ENCODE data around the gene SLC8A1. TPM values are rescaled to one million over a fixed set of nuclear protein-coding genes. Genes with fewer than 3 reads are reported as not detected.

SLC8A1 gene
- total RNA-seq, 1 experiment from 2014 or later: 1.7 TPM

DNA sequence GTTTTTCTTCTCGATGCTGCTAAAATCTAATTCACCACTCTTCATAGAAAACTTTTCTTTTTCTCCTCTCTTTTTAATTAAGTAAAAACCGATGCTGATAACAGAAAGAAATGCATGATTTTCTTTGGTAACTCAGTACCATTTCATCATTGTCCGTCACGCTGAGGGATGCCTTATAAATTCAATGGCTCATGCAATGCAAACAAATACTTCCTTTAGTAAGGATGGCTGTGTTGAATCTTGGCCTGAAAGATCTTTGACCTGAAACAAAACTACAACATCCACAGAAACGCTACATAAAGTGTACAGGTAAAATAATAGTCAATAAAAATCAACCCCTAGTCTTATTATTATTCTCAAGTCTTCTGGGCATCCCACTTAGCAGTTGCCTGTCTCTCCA, 261.4 kb downstream of the SLC8A1 start:
- Histone ChIP-seq H3K4me3 (ENCODE audit: insufficient read depth, low read depth, low read length) (no peak overlapping the region), H3K27me3 (ENCODE audit: control insufficient read depth, insufficient read depth, low read length) (no peaks in the 10 kb centered on the region), H3K36me3 (replicated peaks; ENCODE audit: control insufficient read depth, insufficient read depth, low read length) (no peaks in the 10 kb centered on the region)
- no peak for DNase-seq

DNA sequence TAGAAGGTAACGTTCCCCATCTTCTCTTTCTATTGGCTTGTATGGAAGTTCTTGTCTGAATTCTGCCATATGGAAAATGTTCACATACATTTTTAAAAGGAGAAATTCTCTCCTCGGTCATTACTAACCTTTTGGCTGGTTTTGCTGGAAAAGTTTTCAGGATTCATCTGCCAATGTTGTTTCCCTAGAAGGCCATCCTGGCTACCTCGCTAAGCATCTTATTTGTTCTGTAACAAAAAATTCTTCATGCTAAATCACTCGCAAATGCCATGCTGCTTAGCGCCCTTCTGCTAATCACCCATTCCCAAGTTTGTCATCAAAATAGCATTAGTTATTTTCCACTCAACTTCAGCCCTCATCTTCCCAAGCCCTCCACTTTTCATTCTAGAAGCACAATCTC, 262.0 kb downstream of the SLC8A1 start:
- Histone ChIP-seq H3K36me3 (replicated peaks; ENCODE audit: control insufficient read depth, insufficient read depth, low read length) (no peaks in the 10 kb centered on the region), H3K27me3 (ENCODE audit: control insufficient read depth, insufficient read depth, low read length) (no peaks in the 10 kb centered on the region), H3K4me3 (ENCODE audit: insufficient read depth, low read depth, low read length) (no peak overlapping the region)
- DNase-seq: no peak

DNA sequence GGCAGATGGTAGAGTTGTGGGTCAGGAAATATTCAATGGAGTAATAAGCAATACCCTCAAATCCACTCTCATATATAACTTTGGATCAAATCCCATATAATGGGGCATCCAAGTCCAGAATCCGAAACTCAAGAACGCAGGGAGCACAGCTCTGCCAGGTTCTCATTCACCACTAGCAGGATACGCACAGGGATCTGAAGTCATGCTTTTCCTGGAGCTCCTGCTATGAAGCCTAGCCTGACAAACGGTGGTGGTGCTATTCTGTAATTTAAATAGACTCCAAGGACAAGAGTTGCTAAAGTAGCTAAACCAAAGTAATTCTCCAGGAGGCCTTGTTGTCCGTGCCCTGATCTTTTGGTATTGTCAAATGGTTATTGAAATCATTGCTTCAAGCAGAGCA, 264.8 kb downstream of the SLC8A1 start:
- peak; percentile 1 for DNase-seq

DNA sequence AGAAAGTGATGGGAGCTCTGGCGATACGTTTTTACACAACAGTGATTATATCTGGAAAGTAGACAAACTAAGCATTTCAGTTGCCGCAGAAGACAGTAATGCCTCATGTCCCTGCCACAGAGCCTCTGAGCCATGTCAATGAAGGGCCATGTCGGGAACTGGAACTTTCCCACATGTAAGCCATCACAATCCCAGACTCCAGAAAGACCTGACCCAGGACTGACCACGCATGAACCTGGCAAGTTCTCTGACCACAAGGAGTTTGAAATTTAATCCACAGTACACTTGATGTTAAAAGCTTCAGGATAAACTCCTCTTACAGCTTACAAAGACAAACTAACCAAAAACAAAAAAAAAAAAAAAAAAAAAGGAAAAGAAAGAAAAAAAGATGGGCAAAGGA, 267.3 kb downstream of the SLC8A1 start:
- Histone ChIP-seq H3K36me3 (replicated peaks; ENCODE audit: control insufficient read depth, insufficient read depth, low read length) (no peaks in the 10 kb centered on the region), H3K27me3 (ENCODE audit: control insufficient read depth, insufficient read depth, low read length) (no peaks in the 10 kb centered on the region), H3K4me3 (ENCODE audit: insufficient read depth, low read depth, low read length) (no peak overlapping the region)
- no peak for DNase-seq

More for the DNA sequence above, 264.8 kb downstream of the SLC8A1 start:
- Histone ChIP-seq H3K4me3 (ENCODE audit: insufficient read depth, low read depth, low read length) (no peak overlapping the region), H3K27me3 (ENCODE audit: control insufficient read depth, insufficient read depth, low read length) (no peaks in the 10 kb centered on the region), H3K36me3 (replicated peaks; ENCODE audit: control insufficient read depth, insufficient read depth, low read length) (no peaks in the 10 kb centered on the region)

DNA sequence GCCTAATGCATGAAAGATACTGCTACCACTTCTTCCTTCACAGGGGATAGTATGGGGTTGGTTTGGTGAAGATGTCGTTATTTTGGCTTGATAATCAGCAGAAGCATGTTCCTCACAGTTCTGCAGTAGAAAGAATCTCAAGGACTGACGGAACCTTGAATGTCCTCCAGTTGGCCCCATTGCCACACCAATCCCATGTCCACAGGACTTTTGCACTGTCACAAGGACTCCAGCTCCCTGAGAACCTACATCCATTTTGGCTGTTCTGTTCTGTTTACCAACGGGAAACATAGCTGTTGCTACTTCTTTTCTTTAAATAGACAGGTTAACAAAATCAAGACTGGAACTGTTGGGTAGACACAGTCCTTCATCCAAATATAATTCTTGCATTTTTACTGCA, 270.0 kb downstream of the SLC8A1 start:
- DNase-seq: no peak
- Histone ChIP-seq H3K36me3 (replicated peaks; ENCODE audit: control insufficient read depth, insufficient read depth, low read length) (no peaks in the 10 kb centered on the region), H3K4me3 (ENCODE audit: insufficient read depth, low read depth, low read length) (no peak overlapping the region), H3K27me3 (ENCODE audit: control insufficient read depth, insufficient read depth, low read length) (no peaks in the 10 kb centered on the region)

DNA sequence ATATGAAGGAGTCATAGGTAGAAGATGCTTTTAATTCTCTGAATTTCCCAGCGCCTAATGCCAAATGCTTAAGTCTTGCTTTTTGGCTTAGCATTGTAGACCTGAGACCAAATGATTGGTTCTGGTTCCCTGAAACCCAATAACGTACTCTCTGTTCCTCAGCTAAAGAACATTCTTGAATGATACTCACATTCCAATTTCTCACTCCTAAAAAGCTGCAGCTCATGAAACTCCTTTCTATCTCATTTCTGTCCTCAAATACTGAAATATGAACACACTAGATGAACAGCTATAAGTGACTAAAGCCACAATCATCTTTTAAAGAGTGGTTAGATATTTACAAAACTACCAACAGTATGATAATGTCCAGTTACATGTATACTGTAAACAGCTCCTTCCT, 272.1 kb downstream of the SLC8A1 start:
- no peak for DNase-seq
- Histone ChIP-seq H3K4me3 (ENCODE audit: insufficient read depth, low read depth, low read length) (no peak overlapping the region), H3K36me3 (replicated peaks; ENCODE audit: control insufficient read depth, insufficient read depth, low read length) (no peaks in the 10 kb centered on the region), H3K27me3 (ENCODE audit: control insufficient read depth, insufficient read depth, low read length) (no peaks in the 10 kb centered on the region)

DNA sequence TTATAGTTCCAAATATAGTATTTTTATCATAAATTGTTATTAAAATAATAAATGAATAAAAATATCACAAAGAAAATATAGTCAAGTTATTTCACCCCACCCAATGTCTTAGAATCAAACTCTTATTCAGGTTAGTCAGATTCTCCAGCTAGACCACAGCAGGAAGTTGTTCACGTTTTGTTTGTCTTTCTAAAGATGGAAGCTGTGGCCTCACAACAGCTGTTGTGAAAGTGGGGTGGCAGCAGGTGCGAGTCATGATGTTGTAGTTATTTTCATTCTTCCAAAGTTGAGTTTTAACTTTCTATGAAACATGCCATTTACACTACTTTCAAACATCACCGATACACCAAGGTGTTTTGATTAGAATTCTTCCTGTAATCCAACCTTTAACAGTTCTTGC, 272.9 kb downstream of the SLC8A1 start:
- Histone ChIP-seq H3K36me3 (replicated peaks; ENCODE audit: control insufficient read depth, insufficient read depth, low read length) (no peaks in the 10 kb centered on the region), H3K27me3 (ENCODE audit: control insufficient read depth, insufficient read depth, low read length) (no peaks in the 10 kb centered on the region), H3K4me3 (ENCODE audit: insufficient read depth, low read depth, low read length) (no peak overlapping the region)
- no peak for DNase-seq

DNA sequence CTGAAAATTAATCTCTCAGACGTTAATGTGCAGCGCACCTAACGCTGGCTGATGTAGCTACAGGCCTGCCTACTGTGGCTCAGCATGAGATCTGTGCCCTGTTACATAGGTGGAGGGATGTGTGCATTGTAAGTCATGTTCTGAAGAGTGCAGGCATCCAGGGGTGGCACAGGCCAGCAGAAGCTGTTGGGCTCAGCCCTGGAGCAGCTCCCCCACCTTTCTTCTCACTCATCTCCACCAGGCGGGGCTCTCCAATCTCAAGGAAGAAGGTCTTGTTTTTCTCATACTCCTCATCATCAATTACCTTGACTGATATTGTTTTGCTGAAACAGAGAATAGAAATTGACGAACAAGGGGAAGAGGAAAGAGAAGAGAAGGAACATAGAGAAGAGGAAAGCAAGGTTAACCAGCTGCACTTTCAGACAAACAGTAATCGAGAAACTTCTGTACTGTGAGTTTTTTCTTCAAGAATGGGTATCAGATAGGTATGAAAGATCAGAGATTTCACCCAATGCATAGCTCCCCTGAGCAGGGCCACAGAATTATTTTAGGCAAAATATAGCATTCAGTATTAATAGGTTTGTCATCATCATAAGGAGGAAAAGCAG, 273.6 kb downstream of the SLC8A1 start:
- no peaks in the 10 kb centered on the region for H3K27me3 ChIP-seq (ENCODE audit: control insufficient read depth, insufficient read depth, low read length)
- H3K4me3 ChIP-seq (ENCODE audit: insufficient read depth, low read depth, low read length): no peak overlapping the region
- no peaks in the 10 kb centered on the region for H3K36me3 ChIP-seq (replicated peaks; ENCODE audit: control insufficient read depth, insufficient read depth, low read length)
- no peak for DNase-seq

DNA sequence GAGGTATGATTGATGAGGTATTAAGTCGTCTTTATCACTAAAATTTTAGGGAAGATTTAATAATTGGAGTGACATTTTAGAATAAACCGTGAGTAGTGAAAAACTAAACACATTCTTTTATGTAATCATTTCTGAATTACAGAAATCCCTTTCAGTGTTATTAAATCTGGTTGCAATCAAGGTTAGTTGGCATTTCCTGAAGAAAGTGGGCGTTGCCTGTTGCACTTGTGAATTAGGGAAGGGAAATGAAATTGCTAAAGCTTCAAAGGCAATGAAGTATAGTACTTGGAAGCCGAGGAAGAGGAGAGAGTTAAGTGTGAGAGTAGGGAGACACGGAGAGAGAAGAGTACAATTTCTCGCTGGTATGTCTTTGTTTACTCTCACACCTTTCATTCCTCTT, 274.5 kb downstream of the SLC8A1 start:
- DNase-seq: no peak
- no peaks in the 10 kb centered on the region for H3K36me3 ChIP-seq (replicated peaks; ENCODE audit: control insufficient read depth, insufficient read depth, low read length)

DNA sequence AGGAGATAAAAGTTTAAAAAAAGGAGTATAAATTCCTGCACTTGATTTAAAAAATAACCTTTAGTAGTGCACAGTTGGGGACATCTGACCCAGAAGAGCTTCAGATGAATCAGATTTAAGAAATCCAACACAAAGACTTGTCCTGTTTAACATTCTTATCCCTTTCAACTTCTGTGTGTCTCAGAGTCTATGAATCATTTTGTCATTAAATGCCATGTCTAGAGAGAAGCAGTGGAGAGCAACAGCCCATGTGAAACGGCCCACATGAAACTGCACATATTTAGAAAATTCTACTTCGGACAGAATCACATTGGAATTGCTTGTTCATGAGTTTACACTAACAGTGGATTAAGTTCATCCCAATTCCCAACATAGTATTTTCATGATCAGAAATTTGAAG, 278.6 kb downstream of the SLC8A1 start:
- no peak for DNase-seq
- H3K36me3 ChIP-seq (replicated peaks; ENCODE audit: control insufficient read depth, insufficient read depth, low read length): no peaks in the 10 kb centered on the region
- H3K4me3 ChIP-seq (ENCODE audit: insufficient read depth, low read depth, low read length): no peak overlapping the region
- H3K27me3 ChIP-seq (ENCODE audit: control insufficient read depth, insufficient read depth, low read length): no peaks in the 10 kb centered on the region

More for the DNA sequence above, 274.5 kb downstream of the SLC8A1 start:
- H3K27me3 ChIP-seq (ENCODE audit: control insufficient read depth, insufficient read depth, low read length): no peaks in the 10 kb centered on the region
- no peak overlapping the region for H3K4me3 ChIP-seq (ENCODE audit: insufficient read depth, low read depth, low read length)

DNA sequence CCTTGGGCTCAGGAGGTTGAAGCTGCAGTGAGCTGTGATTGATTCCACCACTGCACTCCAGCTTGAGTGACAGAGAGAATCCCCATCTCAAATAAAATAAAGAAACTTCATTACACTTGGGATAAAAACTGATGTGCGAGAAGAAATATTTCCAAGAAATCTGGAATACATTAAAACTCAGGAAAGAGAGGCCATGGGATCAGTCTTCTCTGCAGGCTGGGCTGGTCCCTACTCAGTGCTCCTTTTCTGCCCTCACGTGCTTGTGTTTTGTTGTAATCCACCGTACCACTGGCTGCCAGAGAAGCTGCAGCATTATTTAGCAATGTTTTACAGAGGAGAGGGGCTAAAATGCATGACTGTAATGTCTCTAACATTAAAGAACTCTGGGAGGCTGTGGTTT, 282.0 kb downstream of the SLC8A1 start:
- H3K36me3 ChIP-seq (replicated peaks; ENCODE audit: control insufficient read depth, insufficient read depth, low read length): no peaks in the 10 kb centered on the region
- no peaks in the 10 kb centered on the region for H3K27me3 ChIP-seq (ENCODE audit: control insufficient read depth, insufficient read depth, low read length)
- no peak overlapping the region for H3K4me3 ChIP-seq (ENCODE audit: insufficient read depth, low read depth, low read length)
- DNase-seq: no peak

DNA sequence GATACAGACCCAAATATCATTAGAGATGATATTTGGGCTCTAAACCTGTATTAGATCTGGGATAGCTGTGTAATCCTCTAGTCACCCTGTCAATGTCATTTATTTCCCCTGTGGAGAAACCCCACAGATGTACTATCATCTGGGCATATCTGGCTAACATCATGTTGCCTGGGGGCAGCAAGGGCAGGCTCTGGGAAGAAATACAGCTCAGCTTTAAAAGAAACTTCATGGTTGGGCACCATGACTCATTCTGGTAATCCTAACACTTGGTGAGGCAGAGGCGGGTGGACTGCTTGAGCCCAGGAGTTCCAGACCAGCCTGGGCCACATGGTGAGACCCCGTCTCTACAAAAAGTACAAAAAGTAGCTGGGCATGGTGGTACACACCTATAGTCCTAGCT, 282.5 kb downstream of the SLC8A1 start:
- DNase-seq: no peak
- Histone ChIP-seq H3K27me3 (ENCODE audit: control insufficient read depth, insufficient read depth, low read length) (no peaks in the 10 kb centered on the region), H3K4me3 (ENCODE audit: insufficient read depth, low read depth, low read length) (no peak overlapping the region), H3K36me3 (replicated peaks; ENCODE audit: control insufficient read depth, insufficient read depth, low read length) (no peaks in the 10 kb centered on the region)

DNA sequence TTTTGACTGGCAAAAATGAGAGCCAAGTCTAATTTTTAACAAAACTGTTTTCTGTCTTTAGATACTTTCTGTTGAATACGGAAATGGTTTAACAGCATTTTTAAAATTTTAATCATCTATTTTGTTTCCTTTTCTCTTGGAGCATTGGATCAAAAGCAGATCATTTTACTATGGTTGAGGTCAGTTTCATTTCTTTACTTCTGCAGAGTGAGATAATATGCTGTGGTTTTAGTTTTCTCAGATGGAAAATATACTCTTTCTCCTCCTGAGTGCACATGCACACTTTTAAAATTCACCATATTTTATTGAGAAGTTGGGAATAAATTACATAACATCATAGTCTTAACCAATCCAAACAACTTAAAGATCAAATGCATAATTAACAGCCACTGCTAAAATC, 283.3 kb downstream of the SLC8A1 start:
- no peaks in the 10 kb centered on the region for H3K27me3 ChIP-seq (ENCODE audit: control insufficient read depth, insufficient read depth, low read length)
- no peak for DNase-seq
- H3K4me3 ChIP-seq (ENCODE audit: insufficient read depth, low read depth, low read length): no peak overlapping the region
- no peaks in the 10 kb centered on the region for H3K36me3 ChIP-seq (replicated peaks; ENCODE audit: control insufficient read depth, insufficient read depth, low read length)

DNA sequence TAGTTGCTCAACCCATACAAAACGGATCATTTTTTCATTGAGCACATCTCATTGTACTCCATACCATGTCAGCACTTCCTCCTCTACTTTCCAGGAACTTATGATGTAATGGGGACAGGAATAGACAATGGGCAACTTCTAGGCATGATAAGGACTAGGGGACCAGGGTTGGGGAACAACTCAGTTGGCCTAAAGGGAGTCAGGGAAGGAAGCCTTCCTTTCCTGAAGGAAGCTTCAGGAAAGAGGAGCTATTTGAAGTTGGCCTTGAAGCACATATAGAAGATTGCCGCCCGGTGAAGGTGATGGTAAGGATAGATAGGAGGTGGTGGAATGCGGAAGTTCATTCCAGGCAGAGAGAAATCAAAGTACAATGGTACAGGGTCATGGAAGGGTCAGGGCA, 283.9 kb downstream of the SLC8A1 start:
- DNase-seq: no peak
- Histone ChIP-seq H3K27me3 (ENCODE audit: control insufficient read depth, insufficient read depth, low read length) (no peaks in the 10 kb centered on the region), H3K36me3 (replicated peaks; ENCODE audit: control insufficient read depth, insufficient read depth, low read length) (no peaks in the 10 kb centered on the region), H3K4me3 (ENCODE audit: insufficient read depth, low read depth, low read length) (no peak overlapping the region)

DNA sequence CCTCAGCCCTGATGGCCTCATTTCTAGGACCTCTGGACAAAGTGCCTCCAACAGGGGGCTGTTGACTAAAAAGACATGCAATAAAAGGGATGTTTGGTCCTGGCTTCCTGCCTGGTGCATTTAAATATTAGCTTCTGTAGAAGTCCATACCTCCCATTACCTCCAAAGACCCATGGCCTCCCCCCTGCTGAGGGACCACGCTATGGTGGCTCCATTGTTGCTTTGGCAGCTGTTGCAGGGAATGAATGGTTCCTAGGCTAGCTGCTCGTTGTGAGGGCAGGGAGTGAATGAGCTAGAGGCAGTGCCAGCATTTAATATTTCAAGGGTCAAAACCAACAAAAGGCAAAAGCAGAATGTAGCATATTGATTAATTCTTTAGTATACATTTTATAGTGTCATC, 285.9 kb downstream of the SLC8A1 start:
- Histone ChIP-seq H3K27me3 (ENCODE audit: control insufficient read depth, insufficient read depth, low read length) (no peaks in the 10 kb centered on the region), H3K4me3 (ENCODE audit: insufficient read depth, low read depth, low read length) (no peak overlapping the region), H3K36me3 (replicated peaks; ENCODE audit: control insufficient read depth, insufficient read depth, low read length) (no peaks in the 10 kb centered on the region)
- no peak for DNase-seq

DNA sequence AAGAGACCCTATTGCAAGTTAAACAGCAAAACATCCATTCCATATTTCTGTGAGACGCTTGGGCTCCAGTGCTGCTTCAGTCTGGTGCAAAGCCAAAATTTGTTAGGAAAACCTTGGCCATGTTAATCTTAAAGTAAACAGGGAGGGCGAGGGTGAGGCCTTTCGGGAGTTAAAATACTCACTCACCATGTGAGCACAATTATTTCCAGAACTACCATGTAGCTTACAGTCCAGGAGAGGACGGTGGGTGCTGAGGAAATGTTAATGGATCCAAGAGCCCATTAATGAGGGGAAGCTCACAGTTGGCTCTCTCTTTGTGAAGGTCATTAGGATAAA, 286.4 kb downstream of the SLC8A1 start:
- Histone ChIP-seq H3K4me3 (ENCODE audit: insufficient read depth, low read depth, low read length) (no peak overlapping the region), H3K36me3 (replicated peaks; ENCODE audit: control insufficient read depth, insufficient read depth, low read length) (no peaks in the 10 kb centered on the region), H3K27me3 (ENCODE audit: control insufficient read depth, insufficient read depth, low read length) (no peaks in the 10 kb centered on the region)
- DNase-seq: no peak

All from H7 (cell line).